Measurements from ENCODE around the gene PANK2. TPM values are rescaled to one million over a fixed set of nuclear protein-coding genes. Genes with fewer than 3 reads are reported as not detected.
A peak's percentile ranks its signal among the peaks of the same experiment; 100 is the strongest.

PANK2 gene
- total RNA-seq, 4 donors from 2014 or later: 58.2 to 79.7 (median 64.2) TPM

DNA sequence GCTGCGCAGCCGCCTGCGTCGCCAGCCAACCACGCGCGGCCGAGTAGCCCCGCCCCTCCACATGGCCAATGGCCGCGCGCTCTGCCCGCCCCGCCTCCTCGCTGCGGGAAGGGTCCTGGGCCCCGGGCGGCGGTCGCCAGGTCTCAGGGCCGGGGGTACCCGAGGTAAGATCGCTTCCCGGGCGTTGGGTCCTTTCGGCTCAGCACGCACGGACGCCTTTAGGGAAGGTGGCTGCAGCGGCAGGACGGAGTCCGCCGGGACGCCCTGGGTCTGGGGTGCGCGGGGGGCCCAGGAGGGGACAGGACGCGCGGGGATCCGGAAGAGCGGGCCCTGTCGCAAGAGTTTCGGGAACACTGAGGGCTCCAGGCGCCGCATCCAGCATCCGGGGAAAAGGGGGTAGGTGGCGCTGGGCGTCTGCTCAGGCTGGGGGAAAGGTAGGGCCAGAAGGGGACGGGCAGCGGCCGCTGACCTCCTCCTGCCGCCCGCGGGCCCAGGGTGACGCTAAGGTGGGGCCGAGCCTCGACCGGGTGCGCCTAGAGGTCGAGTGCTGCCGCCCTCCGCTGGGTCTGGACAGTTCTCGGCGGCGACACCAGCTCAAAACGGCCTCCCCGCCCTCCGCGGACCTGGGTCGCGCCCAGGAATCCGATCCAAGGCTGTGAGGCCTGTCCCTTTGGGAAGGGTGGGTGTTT is 42.3 kb upstream of the PANK2 start, which contains the start of gene MAVS:
Gene MAVS (plus strand): TSS at position 95 of the 689 bp plus-strand sequence. CDS start 7,791 bp downstream, outside the sequence.
- WGBS, 2 donors: 0% methylated on average over 14 to 45 of the region's 72 CpGs

DNA sequence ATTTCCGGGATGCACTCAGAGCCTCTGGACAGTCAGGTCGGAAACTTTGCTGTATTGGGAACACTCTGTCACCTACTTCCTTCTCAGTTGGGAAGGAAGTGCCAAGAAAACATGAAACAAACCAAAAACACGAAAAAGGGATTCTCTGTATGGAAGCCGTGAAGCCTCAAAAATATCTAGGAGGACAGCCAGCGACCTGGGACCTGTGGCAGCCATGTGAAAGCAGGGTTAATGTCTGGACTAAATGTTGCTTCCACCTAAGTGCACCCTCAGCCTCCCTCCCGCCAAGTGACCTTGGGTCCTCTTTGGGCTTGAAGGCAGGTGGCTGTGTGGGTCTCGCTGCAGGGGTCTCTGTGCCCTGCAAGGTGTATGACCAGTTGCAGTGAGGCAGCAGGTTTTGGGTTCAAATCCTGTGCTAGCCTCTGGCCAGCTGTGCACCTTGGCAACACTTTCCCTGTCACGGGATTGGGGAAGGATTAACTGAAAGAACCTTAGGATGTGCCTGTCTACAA is 41.7 kb upstream of the PANK2 start:
- no peaks in the 10 kb centered on the region for H3K27me3 ChIP-seq
- WGBS, 2 donors: 15 to 25% methylated on average over 7 to 8 of the region's 8 CpGs

More for the DNA sequence above, 42.3 kb upstream of the PANK2 start, which contains the start of gene MAVS:
- Histone ChIP-seq H3K36me3 (peaks cover 0 to 4% (median 0%) of the 10 kb centered on the region in 3 donors), H3K9me3 (no peaks in the 10 kb centered on the region), H3K27me3 (no peaks in the 10 kb centered on the region), H3K4me1 (peaks cover 0 to 28% (median 10%) of the 10 kb centered on the region in 4 donors), H3K27ac (peak within 1 kb of the TSS; percentile 81 to 98 (median 91)), H3K4me3 (peak within 1 kb of the TSS; percentile 73 to 94 (median 86))
- TF ChIP-seq POLR2A (IDR thresholded peaks at IDR 0.05): peak in 1 of 2 donors; percentile 86
- TF ChIP-seq EP300 (IDR thresholded peaks at IDR 0.05): peak in 1 of 2 donors; percentile 90
- TF ChIP-seq, protein P1, sequence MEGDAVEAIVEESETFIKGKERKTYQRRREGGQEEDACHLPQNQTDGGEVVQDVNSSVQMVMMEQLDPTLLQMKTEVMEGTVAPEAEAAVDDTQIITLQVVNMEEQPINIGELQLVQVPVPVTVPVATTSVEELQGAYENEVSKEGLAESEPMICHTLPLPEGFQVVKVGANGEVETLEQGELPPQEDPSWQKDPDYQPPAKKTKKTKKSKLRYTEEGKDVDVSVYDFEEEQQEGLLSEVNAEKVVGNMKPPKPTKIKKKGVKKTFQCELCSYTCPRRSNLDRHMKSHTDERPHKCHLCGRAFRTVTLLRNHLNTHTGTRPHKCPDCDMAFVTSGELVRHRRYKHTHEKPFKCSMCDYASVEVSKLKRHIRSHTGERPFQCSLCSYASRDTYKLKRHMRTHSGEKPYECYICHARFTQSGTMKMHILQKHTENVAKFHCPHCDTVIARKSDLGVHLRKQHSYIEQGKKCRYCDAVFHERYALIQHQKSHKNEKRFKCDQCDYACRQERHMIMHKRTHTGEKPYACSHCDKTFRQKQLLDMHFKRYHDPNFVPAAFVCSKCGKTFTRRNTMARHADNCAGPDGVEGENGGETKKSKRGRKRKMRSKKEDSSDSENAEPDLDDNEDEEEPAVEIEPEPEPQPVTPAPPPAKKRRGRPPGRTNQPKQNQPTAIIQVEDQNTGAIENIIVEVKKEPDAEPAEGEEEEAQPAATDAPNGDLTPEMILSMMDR (IDR thresholded peaks at IDR 0.05): peak in 1 of 5 experiments; percentile 36
- peak; percentile 80 to 81 for DNase-seq (ENCODE audit: low spot score in 2 of 2)

DNA sequence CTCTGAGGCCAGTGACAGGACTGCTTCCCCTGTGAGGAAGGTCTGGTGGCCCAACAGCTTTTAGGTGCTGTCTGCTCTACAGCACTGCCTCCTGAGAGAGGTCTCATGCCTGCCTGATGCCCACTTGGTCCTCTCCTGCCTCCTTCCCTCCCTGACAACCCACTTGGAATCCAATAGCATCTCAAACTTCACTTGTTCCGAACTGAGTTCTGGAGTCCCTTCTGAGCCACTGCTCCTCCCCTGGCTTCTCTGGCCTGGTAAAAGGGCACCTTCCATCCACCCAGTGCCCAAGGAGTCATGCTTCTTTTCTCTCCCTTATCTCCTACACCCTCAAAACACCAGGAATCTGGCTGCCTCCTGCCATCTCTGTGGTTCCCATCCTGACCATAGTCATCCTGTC is 40.6 kb upstream of the PANK2 start:
- DNase-seq (ENCODE audit: low spot score in 2 of 2): no peak
- Histone ChIP-seq H3K36me3 (peaks cover 0 to 4% (median 0%) of the 10 kb centered on the region in 3 donors), H3K27ac (peak overlapping the region in 1 of 4 donors; percentile 43), H3K9me3 (no peaks in the 10 kb centered on the region), H3K27me3 (no peaks in the 10 kb centered on the region), H3K4me3 (no peak overlapping the region), H3K4me1 (peaks cover 0 to 28% (median 10%) of the 10 kb centered on the region in 4 donors)
- WGBS, 2 donors: 85 to 100% methylated on average over 1 of the region's 1 CpG
- no peak for TF ChIP-seq EP300 (IDR thresholded peaks at IDR 0.05)
- TF ChIP-seq, protein P1 (IDR thresholded peaks at IDR 0.05): no peak
- no peak for TF ChIP-seq POLR2A (IDR thresholded peaks at IDR 0.05)

More for the DNA sequence above, 41.7 kb upstream of the PANK2 start:
- no peaks in the 10 kb centered on the region for H3K9me3 ChIP-seq
- H3K4me1 ChIP-seq: peaks cover 0 to 28% (median 10%) of the 10 kb centered on the region in 4 donors
- peak overlapping the region; percentile 73 to 94 (median 86) for H3K4me3 ChIP-seq
- H3K36me3 ChIP-seq: peaks cover 0 to 4% (median 0%) of the 10 kb centered on the region in 3 donors
- no peak for DNase-seq (ENCODE audit: low spot score in 2 of 2)
- TF ChIP-seq, protein P1 (IDR thresholded peaks at IDR 0.05): no peak
- TF ChIP-seq EP300 (IDR thresholded peaks at IDR 0.05) (no peak), POLR2A (IDR thresholded peaks at IDR 0.05) (no peak)
- peak overlapping the region; percentile 81 to 98 (median 91) for H3K27ac ChIP-seq

DNA sequence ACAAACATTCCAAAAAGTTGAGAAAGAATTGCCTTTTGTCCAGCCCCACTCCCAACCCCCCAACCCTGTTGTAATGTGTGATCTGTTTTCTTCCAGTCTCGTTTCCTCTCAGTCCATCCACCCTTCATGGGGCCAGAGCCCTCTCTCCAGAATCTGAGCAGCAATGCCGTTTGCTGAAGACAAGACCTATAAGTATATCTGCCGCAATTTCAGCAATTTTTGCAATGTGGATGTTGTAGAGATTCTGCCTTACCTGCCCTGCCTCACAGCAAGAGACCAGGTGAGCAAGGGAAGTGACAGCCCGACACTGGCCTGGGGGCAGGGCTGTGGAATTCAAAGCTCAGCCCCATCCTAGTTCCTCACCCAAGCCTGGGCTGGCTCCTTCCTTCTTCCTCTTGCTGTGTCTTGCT is 34.7 kb upstream of the PANK2 start:
- Histone ChIP-seq H3K36me3 (peaks cover 0 to 53% (median 13%) of the 10 kb centered on the region in 3 donors), H3K4me1 (peaks cover 0 to 7% (median 0%) of the 10 kb centered on the region in 4 donors), H3K27me3 (no peaks in the 10 kb centered on the region), H3K9me3 (no peaks in the 10 kb centered on the region), H3K4me3 (no peak overlapping the region), H3K27ac (no peak overlapping the region)
- TF ChIP-seq, protein P1 (IDR thresholded peaks at IDR 0.05): no peak
- no peak for TF ChIP-seq POLR2A (IDR thresholded peaks at IDR 0.05)
- no peak for TF ChIP-seq EP300 (IDR thresholded peaks at IDR 0.05)
- WGBS, 2 donors: 69 to 71% methylated on average over 4 of the region's 4 CpGs
- no peak for DNase-seq (ENCODE audit: low spot score in 2 of 2)

DNA sequence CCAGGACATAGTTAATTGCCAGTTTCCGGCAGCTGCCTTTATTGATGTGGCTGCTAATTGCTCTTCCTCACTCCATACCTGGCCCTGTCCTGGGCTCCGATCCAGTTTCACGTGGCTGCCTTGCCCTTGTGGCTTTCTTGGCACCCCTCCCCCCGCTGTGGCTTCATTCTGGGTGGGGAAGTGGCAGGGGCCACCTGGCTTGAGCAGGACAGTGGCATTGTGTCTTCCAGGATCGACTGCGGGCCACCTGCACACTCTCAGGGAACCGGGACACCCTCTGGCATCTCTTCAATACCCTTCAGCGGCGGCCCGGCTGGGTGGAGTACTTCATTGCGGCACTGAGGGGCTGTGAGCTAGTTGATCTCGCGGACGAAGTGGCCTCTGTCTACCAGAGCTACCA is 31.8 kb upstream of the PANK2 start:
- H3K36me3 ChIP-seq: peaks cover 6 to 82% (median 27%) of the 10 kb centered on the region in 3 donors
- H3K27ac ChIP-seq: no peak overlapping the region
- DNase-seq (ENCODE audit: low spot score in 2 of 2): no peak
- no peak overlapping the region for H3K4me3 ChIP-seq
- whole genome bisulfite sequencing, 2 donors: 79 to 89% methylated on average over 13 to 14 of the region's 14 CpGs
- no peaks in the 10 kb centered on the region for H3K27me3 ChIP-seq
- no peaks in the 10 kb centered on the region for H3K9me3 ChIP-seq
- TF ChIP-seq, protein P1 (IDR thresholded peaks at IDR 0.05): no peak
- TF ChIP-seq POLR2A (IDR thresholded peaks at IDR 0.05) (no peak), EP300 (IDR thresholded peaks at IDR 0.05) (no peak)
- H3K4me1 ChIP-seq: peaks cover 0 to 7% (median 0%) of the 10 kb centered on the region in 4 donors

Measured in tibial nerve (tissue), 4 donors.